ENCODE results near the gene CENPX.

CENPX gene

DNA sequence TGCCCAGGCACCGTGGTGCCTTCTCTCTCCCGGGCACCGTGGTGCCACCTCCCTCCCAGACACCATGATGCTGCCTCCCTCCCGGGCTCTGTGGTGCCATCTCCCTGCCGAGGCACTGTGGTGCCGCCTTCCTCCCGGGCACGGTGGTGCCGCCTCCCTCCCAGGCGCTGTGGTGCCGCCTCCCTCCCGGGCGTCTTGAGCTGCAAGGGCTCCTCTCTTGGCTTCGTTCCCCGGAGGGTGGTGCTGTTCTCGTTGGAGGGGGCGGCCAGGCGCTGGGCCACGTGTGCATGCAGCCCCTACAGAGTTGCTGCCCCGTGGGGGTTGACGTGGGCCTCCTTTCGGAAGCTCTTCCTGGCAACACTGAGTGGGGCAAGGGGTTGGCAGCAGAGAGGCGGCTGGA lies 8.2 kb downstream of the CENPX start:
- Histone ChIP-seq H2AK5ac (ENCODE audit: low read depth, low read length) (no peak overlapping the region), H2BK15ac (ENCODE audit: low read length) (no peak overlapping the region), H3K79me1 (ENCODE audit: low read depth, low read length) (peaks cover 3% of the 10 kb centered on the region), H3K4me2 (ENCODE audit: insufficient read depth, low read length, poor library complexity, severe bottlenecking) (no peak overlapping the region), H3K27ac (replicated peaks; ENCODE audit: low read length) (no peak overlapping the region), H3K4ac (ENCODE audit: low read length) (no peak overlapping the region), H3K4me3 (ENCODE audit: low read length in 2 of 2) (no peak overlapping the region), H3K4me1 (ENCODE audit: control insufficient read depth in 2 of 2, insufficient read depth in 1 of 2, low read depth in 1 of 2, low read length in 2 of 2) (peaks cover 0 to 15% of the 10 kb centered on the region in 2 donors), H2BK5ac (ENCODE audit: low read length) (peak overlapping the region; percentile 39), H4K8ac (ENCODE audit: low read depth, low read length) (no peak overlapping the region), H3K36me3 (replicated peaks in 1 of 2; ENCODE audit: control insufficient read depth in 2 of 2, insufficient read depth in 2 of 2, low read length in 2 of 2) (peaks cover 6 to 26% of the 10 kb centered on the region in 2 donors), H4K91ac (ENCODE audit: low read depth, low read length, poor library complexity) (no peak overlapping the region), H3K27me3 (ENCODE audit: control insufficient read depth in 3 of 3, insufficient read depth in 3 of 3, low read depth in 1 of 3, low read length in 3 of 3) (no peaks in the 10 kb centered on the region), H3K9me3 (replicated peaks in 1 of 2; ENCODE audit: control insufficient read depth in 2 of 2, insufficient read depth in 1 of 2, low read depth in 1 of 2, low read length in 2 of 2) (no peaks in the 10 kb centered on the region), H2AFZ (ENCODE audit: low read length) (no peak overlapping the region), H2BK12ac (ENCODE audit: low read length) (no peak overlapping the region), H3K18ac (ENCODE audit: low read length) (no peak overlapping the region), H3K9ac (ENCODE audit: low read depth, low read length, poor library complexity) (no peak overlapping the region), H2BK120ac (ENCODE audit: low read depth, low read length) (no peak overlapping the region), H3K14ac (ENCODE audit: low read length) (no peak overlapping the region), H3K23ac (ENCODE audit: low read depth, low read length, poor library complexity) (peak overlapping the region; percentile 85)
- no CpG with 5 or more reads among the region's 23 CpGs for WGBS, 2 donors (ENCODE audit: extremely low coverage in 2 of 2, insufficient read length in 2 of 2, insufficient replicate concordance in 1 of 2)
- no peak for DNase-seq (ENCODE audit: low spot score)

DNA sequence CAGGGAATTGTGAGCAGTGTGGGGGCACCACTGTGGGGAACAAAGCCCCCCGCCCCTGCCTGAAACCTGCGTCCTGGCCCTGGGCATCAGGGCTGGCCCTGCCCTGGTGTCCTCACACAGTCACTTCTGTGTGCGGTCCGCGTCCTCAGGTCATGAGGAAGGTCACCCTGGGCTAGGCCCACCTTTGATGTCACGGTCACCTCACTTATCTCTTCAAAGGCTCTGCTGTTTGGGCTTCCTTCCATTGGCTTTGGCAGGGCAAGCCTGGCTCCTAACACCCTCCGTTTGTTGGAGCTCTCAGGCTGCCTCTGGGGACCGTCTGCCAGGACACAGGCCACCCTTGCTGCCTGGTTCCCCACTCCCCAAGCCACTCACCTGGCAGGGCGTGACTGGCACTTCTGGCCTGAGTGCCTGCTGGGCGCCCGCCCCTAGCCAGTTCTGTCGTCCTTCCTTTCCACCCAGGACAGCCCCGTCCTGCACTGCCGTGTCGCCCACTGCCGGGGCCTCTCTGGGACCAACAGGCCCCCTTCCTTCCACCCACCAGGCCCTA lies 8.8 kb downstream of the CENPX start:
- Histone ChIP-seq H2AK5ac (ENCODE audit: low read depth, low read length) (no peak overlapping the region), H4K91ac (ENCODE audit: low read depth, low read length, poor library complexity) (no peak overlapping the region), H3K36me3 (replicated peaks in 1 of 2; ENCODE audit: control insufficient read depth in 2 of 2, insufficient read depth in 2 of 2, low read length in 2 of 2) (peaks cover 4 to 20% of the 10 kb centered on the region in 2 donors), H3K18ac (ENCODE audit: low read length) (no peak overlapping the region), H3K4me3 (ENCODE audit: low read length in 2 of 2) (no peak overlapping the region), H2BK5ac (ENCODE audit: low read length) (no peak overlapping the region), H2BK120ac (ENCODE audit: low read depth, low read length) (no peak overlapping the region), H2BK15ac (ENCODE audit: low read length) (no peak overlapping the region), H3K4me1 (ENCODE audit: control insufficient read depth in 2 of 2, insufficient read depth in 1 of 2, low read depth in 1 of 2, low read length in 2 of 2) (peaks cover 0 to 15% of the 10 kb centered on the region in 2 donors), H2AFZ (ENCODE audit: low read length) (no peak overlapping the region), H3K23ac (ENCODE audit: low read depth, low read length, poor library complexity) (peak overlapping the region; percentile 85), H3K27me3 (ENCODE audit: control insufficient read depth in 3 of 3, insufficient read depth in 3 of 3, low read depth in 1 of 3, low read length in 3 of 3) (no peaks in the 10 kb centered on the region), H3K9ac (ENCODE audit: low read depth, low read length, poor library complexity) (peak overlapping the region; percentile 44), H4K8ac (ENCODE audit: low read depth, low read length) (peak overlapping the region; percentile 17), H3K4ac (ENCODE audit: low read length) (no peak overlapping the region), H3K79me1 (ENCODE audit: low read depth, low read length) (no peaks in the 10 kb centered on the region), H3K4me2 (ENCODE audit: insufficient read depth, low read length, poor library complexity, severe bottlenecking) (no peak overlapping the region), H2BK12ac (ENCODE audit: low read length) (no peak overlapping the region), H3K14ac (ENCODE audit: low read length) (no peak overlapping the region), H3K27ac (replicated peaks; ENCODE audit: low read length) (no peak overlapping the region), H3K9me3 (replicated peaks in 1 of 2; ENCODE audit: control insufficient read depth in 2 of 2, insufficient read depth in 1 of 2, low read depth in 1 of 2, low read length in 2 of 2) (no peaks in the 10 kb centered on the region)
- DNase-seq (ENCODE audit: low spot score) = no peak
- WGBS, 2 donors (ENCODE audit: extremely low coverage in 2 of 2, insufficient read length in 2 of 2, insufficient replicate concordance in 1 of 2) = no CpG with 5 or more reads among the region's 16 CpGs

DNA sequence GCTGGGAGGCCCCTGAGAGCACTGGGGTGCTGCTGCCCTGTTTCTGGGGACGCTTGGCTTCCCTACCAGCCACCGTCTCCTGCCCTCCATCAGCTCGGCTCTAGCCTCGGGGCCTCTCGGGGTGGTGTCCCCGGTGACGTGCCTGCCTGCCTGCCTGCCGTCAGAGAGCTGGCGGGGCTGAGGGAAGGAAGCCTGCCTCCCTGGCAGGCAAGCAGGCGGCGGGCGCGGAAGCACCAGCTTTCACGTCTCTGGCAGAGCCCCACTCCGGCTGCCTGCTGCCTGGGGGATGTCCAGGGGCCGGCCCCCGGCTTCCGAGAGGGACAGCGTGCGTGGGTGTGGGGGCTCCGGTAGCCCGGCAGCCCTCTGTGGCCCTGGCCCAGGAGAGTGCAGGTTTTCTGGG lies 9.3 kb downstream of the CENPX start:
- no CpG with 5 or more reads among the region's 22 CpGs for WGBS, 2 donors (ENCODE audit: extremely low coverage in 2 of 2, insufficient read length in 2 of 2, insufficient replicate concordance in 1 of 2)
- no peak for DNase-seq (ENCODE audit: low spot score)
- no peak overlapping the region for H3K27ac ChIP-seq (replicated peaks; ENCODE audit: low read length)

DNA sequence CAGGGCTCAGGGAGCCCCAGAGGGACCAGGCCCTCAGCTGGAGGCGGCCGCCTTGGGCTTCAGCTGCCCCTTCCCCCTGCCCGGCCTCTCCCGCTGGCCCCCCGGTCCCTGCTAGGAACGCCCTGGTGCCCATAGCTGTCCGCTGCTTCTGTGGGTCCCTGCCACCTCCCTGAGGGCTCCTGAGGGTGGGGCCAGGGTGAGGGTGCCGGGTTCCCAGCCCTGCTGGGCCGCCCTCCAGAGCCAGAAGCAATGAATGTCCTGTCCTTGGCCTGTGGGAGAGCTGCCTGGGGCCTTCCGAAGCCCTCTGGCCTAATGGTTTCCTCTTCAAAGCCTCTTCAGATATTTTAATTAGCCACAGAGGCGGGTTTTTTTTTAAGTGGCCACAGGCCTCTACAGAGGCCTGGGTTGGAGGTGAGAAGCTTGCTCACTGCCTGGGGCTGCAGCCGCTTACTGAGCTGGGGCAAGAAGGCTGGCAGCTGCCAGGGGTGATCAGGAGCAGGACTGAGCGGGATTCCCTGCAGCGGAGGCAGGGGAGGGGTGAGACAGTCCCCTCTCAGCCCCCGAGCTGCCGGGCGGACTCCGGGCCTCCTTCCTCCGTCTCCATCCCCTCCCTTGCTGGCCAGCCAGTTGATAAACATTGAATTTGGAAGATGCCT lies 9.9 kb downstream of the CENPX start:
- DNase-seq (ENCODE audit: low spot score) = no peak
- Histone ChIP-seq H4K91ac (ENCODE audit: low read depth, low read length, poor library complexity) (no peak overlapping the region), H2BK5ac (ENCODE audit: low read length) (no peak overlapping the region), H3K27ac (replicated peaks; ENCODE audit: low read length) (peak overlapping the region; percentile 22), H3K14ac (ENCODE audit: low read length) (peak overlapping the region; percentile 94), H3K79me1 (ENCODE audit: low read depth, low read length) (no peaks in the 10 kb centered on the region), H3K27me3 (ENCODE audit: control insufficient read depth in 3 of 3, insufficient read depth in 3 of 3, low read depth in 1 of 3, low read length in 3 of 3) (no peaks in the 10 kb centered on the region), H4K8ac (ENCODE audit: low read depth, low read length) (no peak overlapping the region), H3K4me1 (ENCODE audit: control insufficient read depth in 2 of 2, insufficient read depth in 1 of 2, low read depth in 1 of 2, low read length in 2 of 2) (peaks cover 0 to 15% of the 10 kb centered on the region in 2 donors), H3K23ac (ENCODE audit: low read depth, low read length, poor library complexity) (peak overlapping the region; percentile 20), H2BK12ac (ENCODE audit: low read length) (no peak overlapping the region), H3K9me3 (replicated peaks in 1 of 2; ENCODE audit: control insufficient read depth in 2 of 2, insufficient read depth in 1 of 2, low read depth in 1 of 2, low read length in 2 of 2) (no peaks in the 10 kb centered on the region), H3K4me3 (ENCODE audit: low read length in 2 of 2) (no peak overlapping the region), H3K4ac (ENCODE audit: low read length) (no peak overlapping the region), H2BK15ac (ENCODE audit: low read length) (no peak overlapping the region), H3K36me3 (replicated peaks in 1 of 2; ENCODE audit: control insufficient read depth in 2 of 2, insufficient read depth in 2 of 2, low read length in 2 of 2) (peaks cover 1 to 9% of the 10 kb centered on the region in 2 donors), H2BK120ac (ENCODE audit: low read depth, low read length) (no peak overlapping the region), H3K4me2 (ENCODE audit: insufficient read depth, low read length, poor library complexity, severe bottlenecking) (no peak overlapping the region), H2AK5ac (ENCODE audit: low read depth, low read length) (peak overlapping the region; percentile 56), H2AFZ (ENCODE audit: low read length) (no peak overlapping the region), H3K9ac (ENCODE audit: low read depth, low read length, poor library complexity) (peak overlapping the region; percentile 63), H3K18ac (ENCODE audit: low read length) (no peak overlapping the region)
- whole genome bisulfite sequencing, 2 donors (ENCODE audit: extremely low coverage in 2 of 2, insufficient read length in 2 of 2, insufficient replicate concordance in 1 of 2) = no CpG with 5 or more reads among the region's 19 CpGs

More for the DNA sequence above, 9.3 kb downstream of the CENPX start:
- Histone ChIP-seq H3K4ac (ENCODE audit: low read length) (no peak overlapping the region), H3K18ac (ENCODE audit: low read length) (peak overlapping the region; percentile 76), H3K9ac (ENCODE audit: low read depth, low read length, poor library complexity) (peak overlapping the region; percentile 70), H3K23ac (ENCODE audit: low read depth, low read length, poor library complexity) (peak overlapping the region; percentile 20), H3K9me3 (replicated peaks in 1 of 2; ENCODE audit: control insufficient read depth in 2 of 2, insufficient read depth in 1 of 2, low read depth in 1 of 2, low read length in 2 of 2) (no peaks in the 10 kb centered on the region), H2BK5ac (ENCODE audit: low read length) (no peak overlapping the region), H3K4me2 (ENCODE audit: insufficient read depth, low read length, poor library complexity, severe bottlenecking) (no peak overlapping the region), H3K79me1 (ENCODE audit: low read depth, low read length) (no peaks in the 10 kb centered on the region), H2AFZ (ENCODE audit: low read length) (no peak overlapping the region), H2BK15ac (ENCODE audit: low read length) (no peak overlapping the region), H3K4me1 (ENCODE audit: control insufficient read depth in 2 of 2, insufficient read depth in 1 of 2, low read depth in 1 of 2, low read length in 2 of 2) (peaks cover 0 to 15% of the 10 kb centered on the region in 2 donors), H4K91ac (ENCODE audit: low read depth, low read length, poor library complexity) (no peak overlapping the region), H4K8ac (ENCODE audit: low read depth, low read length) (no peak overlapping the region), H2AK5ac (ENCODE audit: low read depth, low read length) (no peak overlapping the region), H2BK12ac (ENCODE audit: low read length) (peak overlapping the region; percentile 73), H3K36me3 (replicated peaks in 1 of 2; ENCODE audit: control insufficient read depth in 2 of 2, insufficient read depth in 2 of 2, low read length in 2 of 2) (peaks cover 1 to 15% of the 10 kb centered on the region in 2 donors), H2BK120ac (ENCODE audit: low read depth, low read length) (no peak overlapping the region), H3K14ac (ENCODE audit: low read length) (no peak overlapping the region), H3K27me3 (ENCODE audit: control insufficient read depth in 3 of 3, insufficient read depth in 3 of 3, low read depth in 1 of 3, low read length in 3 of 3) (no peaks in the 10 kb centered on the region), H3K4me3 (ENCODE audit: low read length in 2 of 2) (no peak overlapping the region)
